Measurements from ENCODE around the gene NEGR1.

DNA sequence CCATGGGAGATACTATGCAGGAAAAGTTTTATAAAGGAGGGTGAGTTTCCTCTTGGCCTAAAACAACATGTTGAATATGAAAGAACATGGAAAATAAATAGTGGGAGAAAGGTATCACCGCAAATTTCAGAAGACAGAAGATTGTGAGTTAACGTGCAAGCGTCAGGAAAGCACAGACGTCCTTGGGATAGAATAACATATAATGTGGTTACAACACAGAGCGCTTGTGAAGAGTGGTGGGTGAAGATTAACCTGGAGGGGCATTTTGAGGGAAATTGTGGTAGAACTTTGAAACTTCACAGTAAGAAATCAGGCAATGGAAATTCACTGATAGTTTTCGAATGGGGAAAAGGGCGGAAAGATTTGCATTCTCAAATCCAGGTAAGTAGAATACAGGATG, 47.3 kb downstream of the NEGR1 start:
- TF ChIP-seq, protein P1, sequence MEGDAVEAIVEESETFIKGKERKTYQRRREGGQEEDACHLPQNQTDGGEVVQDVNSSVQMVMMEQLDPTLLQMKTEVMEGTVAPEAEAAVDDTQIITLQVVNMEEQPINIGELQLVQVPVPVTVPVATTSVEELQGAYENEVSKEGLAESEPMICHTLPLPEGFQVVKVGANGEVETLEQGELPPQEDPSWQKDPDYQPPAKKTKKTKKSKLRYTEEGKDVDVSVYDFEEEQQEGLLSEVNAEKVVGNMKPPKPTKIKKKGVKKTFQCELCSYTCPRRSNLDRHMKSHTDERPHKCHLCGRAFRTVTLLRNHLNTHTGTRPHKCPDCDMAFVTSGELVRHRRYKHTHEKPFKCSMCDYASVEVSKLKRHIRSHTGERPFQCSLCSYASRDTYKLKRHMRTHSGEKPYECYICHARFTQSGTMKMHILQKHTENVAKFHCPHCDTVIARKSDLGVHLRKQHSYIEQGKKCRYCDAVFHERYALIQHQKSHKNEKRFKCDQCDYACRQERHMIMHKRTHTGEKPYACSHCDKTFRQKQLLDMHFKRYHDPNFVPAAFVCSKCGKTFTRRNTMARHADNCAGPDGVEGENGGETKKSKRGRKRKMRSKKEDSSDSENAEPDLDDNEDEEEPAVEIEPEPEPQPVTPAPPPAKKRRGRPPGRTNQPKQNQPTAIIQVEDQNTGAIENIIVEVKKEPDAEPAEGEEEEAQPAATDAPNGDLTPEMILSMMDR (IDR thresholded peaks at IDR 0.05; ENCODE audit: insufficient read depth, low read depth, low read length): no peak
- TF ChIP-seq EZH2 (IDR thresholded peaks at IDR 0.05; ENCODE audit: insufficient read depth, low read length): no peak
